H1 (cell line): ENCODE results near the gene CHD3. TPM values are rescaled to one million over a fixed set of nuclear protein-coding genes. Genes with fewer than 3 reads are reported as not detected.

Source experiments
- ATF3 ChIP-seq: IDR thresholded peaks from 2 replicates; pipeline ENCODE4 v1.6.1; 2011; ENCODE audit warnings: low read depth, mild to moderate bottlenecking, low read length; ENCODE audit not compliant: insufficient read depth
- CTBP2 ChIP-seq: IDR thresholded peaks from 2 replicates; pipeline ENCODE4 v1.7.0; 2011; ENCODE audit warnings: borderline replicate concordance, mild to moderate bottlenecking, moderate library complexity, mixed read lengths, low read length; ENCODE audit not compliant: insufficient read depth, insufficient read length
- RNF2 ChIP-seq: fragments of 200-900, 300-1000 bp; sonication (generic); IDR thresholded peaks from 2 replicates; pipeline ENCODE4 v1.7.1; 2016; ENCODE audit warnings: borderline replicate concordance, low read depth, mild to moderate bottlenecking, antibody characterized with exemption, low read length; ENCODE audit not compliant: poor library complexity, severe bottlenecking; ENCODE audit errors: missing control alignments
- polyA plus RNA-seq, 7 experiments: library from polyadenylated mRNA; depleted of rRNA in 3 of 7; stranded (reverse) in 5 of 7; unstranded in 2 of 7; fragments of >200 nt in 5 of 7; fragments of 200-250 nt in 2 of 7; gene quantifications; 1 replicate in 5 of 7; 2 replicates in 1 of 7; 4 replicates in 1 of 7; pipeline versions ENCODE4 v1.2.1 to v1.2.3, GENCODE V29; 2011 to 2013; ENCODE audit warnings: missing spikeins in 2 of 7, mixed read lengths in 2 of 7
- total RNA-seq: library from RNA; stranded (reverse); fragmentation: NEBNext Ultra II Directional; extraction: Animal tissue kit (Norgen Biotek cat#: 25700); gene quantifications from 2 replicates; pipeline ENCODE4 v1.2.1, GENCODE V29; 2021

Gene CHD3
- total and polyA plus RNA-seq, 2 of the 8 experiments (the other 6 are each of a cell fraction or from before 2014, with no cell fraction given), result 12.3 to 12.9 TPM

GRCh38 chr17:7889166-7889955 is 772 bp downstream of the CHD3 start (continued):
- no peak for TF ChIP-seq ATF3
- no peak for TF ChIP-seq CTBP2
- no peak for TF ChIP-seq RNF2
